HG03558 (cell line): ENCODE data around the gene RAB39B.
"Not testable (repeated sequence)": the region's sequence is repeated elsewhere in the genome, so short reads cannot be mapped to it uniquely, and the experiment has no call there.

Source experiments
- ATAC-seq: cut with Tn5 transposase; IDR thresholded peaks from one replicate; pipeline ENCODE4 v1.9.1; 2021; ENCODE audit warnings: moderate number of reproducible peaks; ENCODE audit not compliant: unreplicated experiment; ENCODE audit errors: extremely low read depth

The RAB39B gene, protein sequence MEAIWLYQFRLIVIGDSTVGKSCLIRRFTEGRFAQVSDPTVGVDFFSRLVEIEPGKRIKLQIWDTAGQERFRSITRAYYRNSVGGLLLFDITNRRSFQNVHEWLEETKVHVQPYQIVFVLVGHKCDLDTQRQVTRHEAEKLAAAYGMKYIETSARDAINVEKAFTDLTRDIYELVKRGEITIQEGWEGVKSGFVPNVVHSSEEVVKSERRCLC

GRCh38 chrX:155263854-155264628 is at the start of gene RAB39B:
Gene RAB39B, minus strand, starts transcription at chrX:155264491. Its CDS starts 203 bp downstream, at chrX:155264288.
- peak; percentile 80 for ATAC-seq

- ATAC-seq, result no peak
These were observed 49.5 kb upstream of the RAB39B start for GRCh38 chrX:155313766-155314165.

- no peak for ATAC-seq
These were observed 29.5 kb upstream of the RAB39B start for GRCh38 chrX:155293771-155294170.

DNA sequence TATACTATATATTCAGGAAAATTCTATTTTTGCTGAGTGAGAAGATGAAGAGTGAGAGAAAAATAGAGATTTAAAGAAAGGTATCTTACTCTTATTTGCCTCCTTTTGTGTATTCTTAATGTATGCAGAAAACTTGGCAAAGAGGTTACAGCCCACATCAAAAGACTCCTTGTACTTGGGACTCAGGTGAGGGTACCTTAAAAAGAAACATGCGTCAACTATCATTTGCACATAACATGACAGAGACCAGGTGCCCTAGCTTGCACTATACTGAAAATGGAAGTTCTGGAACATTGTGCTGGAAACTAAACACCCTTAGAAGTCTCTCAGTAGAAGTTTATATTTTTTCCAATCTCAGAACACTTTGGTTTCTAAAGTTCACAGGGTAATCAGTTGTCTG is 15.6 kb upstream of the RAB39B start:
- no peak for ATAC-seq

DNA sequence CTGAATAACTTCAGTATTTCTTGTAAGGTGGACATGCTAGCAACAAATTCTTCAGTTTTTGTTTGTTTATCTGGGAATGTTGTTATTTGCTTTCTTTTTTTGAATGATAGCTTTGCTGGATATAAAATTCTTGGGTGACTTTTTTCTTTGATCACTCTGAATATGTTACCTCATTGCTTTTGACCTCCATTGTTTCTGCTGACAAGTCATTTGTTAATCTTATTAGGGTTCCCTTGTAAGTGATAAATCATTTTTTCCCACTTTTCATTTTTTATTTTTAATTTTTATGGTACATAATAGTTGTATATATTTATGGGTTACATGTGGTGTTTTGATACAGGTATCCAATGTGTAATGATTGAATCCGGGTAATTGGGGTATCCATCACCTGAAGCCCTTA is 6.7 kb upstream of the RAB39B start:
- ATAC-seq, result no peak

GRCh38 chrX:155267995-155268394 is 3.7 kb upstream of the RAB39B start:
- ATAC-seq, result not testable (repeated sequence)

- ATAC-seq, result no peak
These were observed 2.1 kb upstream of the RAB39B start for GRCh38 chrX:155266439-155266838.

GRCh38 chrX:155262970-155263754 is 1.1 kb downstream of the RAB39B start:
- no peak for ATAC-seq

GRCh38 chrX:155259752-155260151 is 4.5 kb downstream of the RAB39B start:
- ATAC-seq, result no peak

- ATAC-seq, result no peak
These were observed 12.9 kb downstream of the RAB39B start for GRCh38 chrX:155251391-155251790.

GRCh38 chrX:155247497-155247896 is 16.8 kb downstream of the RAB39B start:
- no peak for ATAC-seq

GRCh38 chrX:155246748-155247147 is 17.5 kb downstream of the RAB39B start:
- no peak for ATAC-seq

DNA sequence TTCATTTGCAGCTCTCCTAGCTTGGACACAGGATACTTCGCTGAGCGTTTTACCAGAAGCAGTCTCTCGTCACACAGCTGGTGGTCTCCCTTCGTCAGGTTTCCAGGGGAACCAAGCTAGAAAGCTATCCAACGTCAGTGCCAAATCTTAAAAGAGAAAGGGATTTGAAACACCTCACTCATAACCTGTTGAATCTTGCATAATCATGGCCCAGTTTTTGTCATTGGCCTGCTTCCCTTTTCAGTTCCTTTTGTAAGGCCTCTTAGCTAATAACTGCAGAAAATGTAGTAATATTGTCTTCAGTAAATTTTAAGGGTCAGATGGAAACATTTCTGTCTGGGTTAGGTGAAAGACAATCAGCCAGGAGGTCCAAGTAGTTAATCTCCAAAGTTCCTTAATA is 22.0 kb downstream of the RAB39B start:
- ATAC-seq, result no peak

GRCh38 chrX:155237719-155238118 is 26.6 kb downstream of the RAB39B start:
- ATAC-seq, result no peak

DNA sequence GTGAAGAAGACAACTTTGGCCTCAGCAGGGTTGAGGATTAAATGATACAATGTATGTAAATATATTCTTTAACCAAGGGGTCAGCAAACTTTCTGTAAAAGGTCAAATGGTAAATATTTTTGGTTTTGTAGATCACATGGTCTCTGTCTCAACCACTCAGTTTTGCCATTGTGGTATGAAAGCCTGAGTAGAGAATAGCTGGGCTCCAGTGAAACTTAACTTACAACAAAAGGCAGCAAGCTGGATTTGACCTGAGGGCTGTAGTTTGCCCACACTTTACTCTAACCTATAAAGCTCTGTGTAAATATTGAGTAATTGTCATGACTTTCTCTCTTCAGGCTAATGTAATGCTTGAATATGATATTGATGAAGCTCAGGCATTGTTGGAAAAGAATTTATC is 28.4 kb downstream of the RAB39B start:
- no peak for ATAC-seq

GRCh38 chrX:155231163-155231562 is 33.1 kb downstream of the RAB39B start:
- ATAC-seq, result peak; percentile 67

- ATAC-seq, result no peak
These were observed 38.5 kb downstream of the RAB39B start for GRCh38 chrX:155225774-155226173.

- not testable (repeated sequence) for ATAC-seq
These were observed 40.5 kb downstream of the RAB39B start for GRCh38 chrX:155223746-155224145.

- no peak for ATAC-seq
These were observed 42.9 kb downstream of the RAB39B start for GRCh38 chrX:155221351-155221750.

GRCh38 chrX:155218777-155219176 is 45.5 kb downstream of the RAB39B start:
- ATAC-seq, result no peak

- ATAC-seq, result no peak
These were observed 47.3 kb downstream of the RAB39B start for GRCh38 chrX:155216940-155217440.
